DMS79 (cell line): ENCODE data around the gene CLEC2A.
"Not testable (repeated sequence)": the region's sequence is repeated elsewhere in the genome, so short reads cannot be mapped to it uniquely, and the experiment has no call there.

ENCODE experiments used
- DNase-seq: peaks from one replicate; lab custom pipeline; 2025; lab: John Stamatoyannopoulos, UW

Gene CLEC2A, protein sequence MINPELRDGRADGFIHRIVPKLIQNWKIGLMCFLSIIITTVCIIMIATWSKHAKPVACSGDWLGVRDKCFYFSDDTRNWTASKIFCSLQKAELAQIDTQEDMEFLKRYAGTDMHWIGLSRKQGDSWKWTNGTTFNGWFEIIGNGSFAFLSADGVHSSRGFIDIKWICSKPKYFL

DNA sequence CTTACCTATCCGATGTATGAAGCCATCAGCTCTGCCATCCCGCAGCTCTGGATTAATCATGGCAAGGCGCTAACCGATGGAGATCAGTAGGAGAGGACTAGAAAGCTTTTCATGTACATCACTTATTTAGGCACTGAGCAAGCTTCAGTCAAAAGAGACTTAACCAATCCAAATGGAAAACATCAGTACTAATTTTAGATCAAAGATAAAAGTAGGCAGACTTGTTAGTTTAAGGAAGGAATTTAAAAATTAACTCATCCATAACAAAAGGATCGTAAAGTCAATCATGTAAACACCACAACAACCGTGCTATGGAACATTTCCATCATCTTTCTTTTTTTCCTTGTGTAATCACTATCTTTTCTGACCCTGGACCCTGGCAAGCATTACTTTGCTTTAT, at the start of gene CLEC2A:
Gene CLEC2A (minus strand): TSS at position 101 of the 400 bp plus-strand sequence. CDS start 41 bp downstream, at position 60.
- DNase-seq: no peak

DNA sequence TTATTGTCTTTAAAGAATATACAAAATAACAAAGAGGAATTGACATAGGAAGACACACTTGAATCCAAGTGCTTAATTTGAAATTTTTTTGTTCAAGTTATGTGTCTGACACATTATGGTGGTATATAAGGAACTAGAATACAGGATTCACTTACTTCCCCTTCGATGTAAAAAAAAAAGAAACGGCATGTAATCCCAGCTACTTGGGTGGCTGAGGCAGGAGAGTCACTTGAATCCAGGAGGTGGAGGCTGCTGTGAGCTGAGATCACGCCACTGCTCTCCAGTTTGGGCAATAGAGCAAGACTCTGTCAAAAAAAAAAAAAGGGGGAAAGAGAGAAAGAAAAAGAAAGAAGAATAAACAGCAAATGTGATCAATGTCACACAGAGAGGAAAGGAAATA, 48.0 kb upstream of the CLEC2A start:
- no peak for DNase-seq

DNA sequence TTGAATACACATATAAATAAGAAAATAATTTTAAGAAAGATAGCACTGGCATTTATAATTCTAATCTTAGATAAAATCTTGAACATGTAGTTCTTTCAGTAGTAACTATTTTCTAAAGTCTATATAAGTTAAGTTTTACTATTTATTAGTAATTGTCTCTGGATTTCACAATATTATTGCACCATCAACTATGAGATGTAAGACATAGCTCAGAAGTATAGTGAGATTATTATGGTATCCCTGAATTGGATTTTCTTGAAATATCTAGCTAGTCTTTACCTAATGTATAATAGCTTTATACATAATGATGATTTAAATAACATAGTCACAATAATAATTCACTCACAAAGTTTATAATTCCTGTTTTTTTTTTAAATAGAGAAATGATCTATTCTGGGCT, 45.7 kb upstream of the CLEC2A start:
- DNase-seq: no peak

DNA sequence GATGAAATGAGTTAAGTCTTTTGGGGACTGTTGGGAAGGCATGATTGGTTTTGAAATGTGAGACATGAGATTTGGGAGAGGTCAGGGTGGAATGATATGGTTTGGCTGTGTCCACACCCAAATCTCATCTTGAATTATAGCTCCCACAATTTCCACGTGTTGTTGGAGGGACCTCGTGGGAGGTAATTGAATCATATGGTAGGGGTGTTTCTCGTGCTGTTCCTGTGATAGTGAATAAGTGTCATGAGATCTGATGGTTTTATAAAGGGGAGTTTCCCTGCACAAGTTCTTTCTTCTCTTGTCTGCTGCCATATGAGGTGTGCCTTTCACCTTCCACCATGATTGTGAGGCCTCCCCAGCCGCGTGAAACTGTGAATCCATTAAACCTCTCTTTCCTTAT, 44.5 kb upstream of the CLEC2A start:
- not testable (repeated sequence) for DNase-seq

DNA sequence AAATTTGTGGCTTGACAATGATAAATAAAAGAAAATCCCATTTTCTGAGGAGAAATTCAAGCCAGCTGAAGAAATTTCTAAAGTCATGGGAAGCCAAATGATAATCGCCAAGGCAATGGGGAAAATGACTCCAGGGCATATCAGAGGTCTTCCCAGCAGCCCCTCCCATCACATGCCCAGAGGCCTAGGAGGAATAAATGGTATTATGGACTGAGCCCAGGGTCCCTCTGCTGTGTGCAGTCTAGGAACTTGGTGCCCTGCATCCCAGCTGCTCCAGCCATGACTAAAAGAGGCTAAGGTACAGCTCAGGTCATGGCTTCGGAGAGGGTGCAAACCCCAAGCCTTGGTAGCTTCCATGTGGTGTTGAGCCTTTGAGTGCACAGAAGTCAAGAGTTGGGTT, 43.4 kb upstream of the CLEC2A start:
- DNase-seq: no peak

DNA sequence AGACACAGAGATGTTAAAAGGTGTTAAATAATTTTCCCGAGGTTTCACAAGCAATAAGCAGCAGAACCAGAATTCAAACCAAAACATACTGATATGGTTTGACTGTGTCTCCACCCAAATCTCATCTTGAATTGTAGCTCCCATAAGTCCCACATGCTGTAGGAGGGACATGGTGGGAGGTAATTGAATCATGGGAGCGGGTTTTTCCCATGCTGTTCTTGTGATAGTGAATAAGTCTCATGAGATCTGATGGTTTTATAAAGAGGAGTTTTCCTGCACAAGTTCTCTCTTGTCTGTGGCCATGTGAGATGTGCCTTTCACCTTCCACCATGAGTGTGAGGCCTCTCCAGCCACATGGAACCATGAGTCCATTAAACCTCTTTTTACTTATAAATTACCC, 42.6 kb upstream of the CLEC2A start:
- not testable (repeated sequence) for DNase-seq

DNA sequence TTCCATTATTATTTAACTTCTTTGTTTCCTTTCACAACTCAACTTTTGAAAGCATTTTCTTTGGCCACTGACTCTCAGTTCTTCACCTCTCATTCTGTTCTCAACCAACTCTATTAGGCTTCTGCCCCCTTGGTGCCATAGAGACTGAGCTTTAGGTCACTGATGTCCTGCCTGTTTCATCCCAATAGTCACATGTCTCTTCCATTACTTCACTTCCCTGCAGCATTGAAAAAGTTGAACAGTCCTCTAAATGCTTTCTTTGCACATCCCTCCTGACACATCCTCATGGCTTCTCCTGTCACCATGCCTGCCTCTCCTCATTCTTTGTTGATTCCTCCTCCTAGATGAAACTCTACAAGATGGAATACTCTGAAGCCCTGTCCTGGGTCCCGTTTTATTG, 41.8 kb upstream of the CLEC2A start:
- DNase-seq: no peak

DNA sequence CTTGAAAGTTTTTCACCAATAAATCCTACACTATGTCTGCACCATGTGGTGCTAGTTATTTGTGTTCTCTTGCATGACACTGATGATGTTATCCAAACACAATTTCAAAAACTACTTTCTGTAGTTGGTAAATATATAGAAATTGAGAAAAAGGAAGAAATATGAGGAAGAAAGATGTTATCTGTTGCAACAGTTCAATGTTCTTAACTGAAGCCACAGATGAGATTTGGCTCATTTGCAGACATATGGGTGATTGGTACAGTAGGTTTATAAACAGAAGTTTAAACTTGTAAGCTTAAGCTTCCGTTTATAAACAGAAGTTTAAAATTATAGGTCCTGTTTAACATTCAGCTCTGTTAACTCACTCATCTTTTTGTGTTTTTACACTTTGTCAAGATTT, 39.0 kb upstream of the CLEC2A start, which contains the start of gene CLEC12A:
Gene CLEC12A (plus strand): TSS at position 229 of the 400 bp plus-strand sequence. CDS start 188 bp downstream, outside the sequence.
- DNase-seq: no peak

DNA sequence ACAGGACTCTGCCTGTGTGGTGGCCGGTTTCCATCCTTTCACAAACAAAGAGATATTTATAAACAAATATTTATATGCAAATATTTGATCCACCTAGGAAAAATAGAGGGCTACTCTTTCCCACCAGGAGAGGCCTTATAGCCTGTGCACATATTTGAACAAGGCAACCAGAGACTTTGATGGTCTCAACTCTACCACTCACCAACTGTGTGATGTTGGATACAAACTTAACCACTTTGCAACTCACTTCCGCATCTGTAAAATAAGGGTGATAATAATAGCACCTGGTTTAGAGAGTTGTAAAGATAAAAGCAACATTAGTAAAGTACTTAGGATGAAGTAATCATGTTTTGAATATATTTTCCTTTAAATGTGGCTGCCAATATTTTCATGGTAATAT, 37.5 kb upstream of the CLEC2A start:
- DNase-seq: no peak

DNA sequence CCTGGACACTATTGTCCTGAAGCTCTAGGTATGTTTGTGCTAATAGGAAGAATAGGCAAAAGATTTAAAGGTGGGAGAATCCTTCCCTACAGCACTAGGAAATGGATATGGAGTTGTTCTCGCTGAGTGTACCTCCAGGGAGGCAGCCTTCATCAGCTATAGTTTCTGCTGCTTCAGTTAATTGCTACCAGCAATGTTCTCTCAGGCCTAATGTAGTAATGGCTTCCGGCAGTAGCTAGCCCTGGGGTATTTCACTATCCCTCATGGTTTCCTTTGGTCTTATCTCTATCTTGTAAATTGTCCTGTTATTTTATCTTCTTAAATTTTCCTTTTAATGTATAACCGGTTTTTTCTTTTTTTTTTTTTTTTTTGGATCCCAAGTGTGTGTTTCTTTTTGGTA, 29.7 kb upstream of the CLEC2A start:
- DNase-seq: no peak

DNA sequence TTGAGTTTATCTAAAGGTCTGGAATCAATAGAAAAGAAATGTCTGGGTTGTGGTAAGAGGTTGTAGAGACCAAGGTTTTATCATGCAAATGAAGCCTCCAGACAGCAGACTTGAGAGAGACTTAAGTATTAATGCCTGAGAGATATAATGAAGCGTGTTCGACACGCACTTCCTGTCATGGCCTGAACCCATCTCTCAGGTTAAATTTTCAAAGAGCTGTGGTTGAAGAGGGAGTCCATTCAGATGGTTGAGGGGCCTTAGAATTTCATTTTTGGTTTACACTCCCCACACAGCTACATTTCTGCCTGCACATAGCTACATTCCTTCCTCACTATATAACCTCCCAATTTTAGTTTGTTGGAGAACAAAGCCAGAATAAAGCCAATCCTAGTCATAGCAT, 28.9 kb upstream of the CLEC2A start:
- DNase-seq: no peak

DNA sequence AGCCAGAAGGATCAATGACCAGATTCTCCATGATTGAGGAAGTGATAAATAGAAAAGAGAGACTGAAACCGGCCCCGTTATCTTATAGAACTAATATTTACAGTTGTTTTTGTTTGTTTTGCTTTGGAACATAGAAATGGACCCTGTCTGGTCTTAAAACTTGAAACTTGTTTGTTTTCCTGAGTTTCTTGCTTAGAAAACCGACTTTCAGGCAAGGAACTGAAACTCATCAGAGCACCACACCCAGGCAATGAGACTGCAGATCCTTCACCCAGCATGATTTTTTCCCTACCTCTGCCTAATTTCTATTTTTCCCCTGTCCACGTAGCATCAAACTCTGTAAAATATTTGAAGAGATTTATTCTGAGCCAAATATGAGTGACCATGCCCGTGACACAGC, 28.4 kb upstream of the CLEC2A start:
- DNase-seq: no peak

DNA sequence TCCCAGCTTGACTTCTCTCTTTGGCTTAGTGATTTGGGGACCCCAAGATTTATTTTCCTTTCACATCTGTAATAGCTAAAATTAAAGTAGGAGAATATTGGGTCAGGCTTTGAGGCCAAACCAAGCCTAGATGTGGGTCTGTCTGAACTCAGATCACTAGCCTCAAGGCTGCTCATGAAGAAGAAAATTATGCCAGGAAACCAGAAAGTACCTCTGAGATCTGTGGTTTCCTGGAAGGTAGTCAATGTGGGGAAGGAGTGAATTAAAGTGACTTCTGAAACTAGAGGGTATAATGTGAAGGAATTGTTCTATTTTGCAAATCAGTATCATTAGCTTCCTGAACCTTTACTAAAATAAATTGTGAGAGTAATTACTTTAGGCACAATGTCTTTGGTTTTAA, 25.7 kb upstream of the CLEC2A start:
- no peak for DNase-seq

DNA sequence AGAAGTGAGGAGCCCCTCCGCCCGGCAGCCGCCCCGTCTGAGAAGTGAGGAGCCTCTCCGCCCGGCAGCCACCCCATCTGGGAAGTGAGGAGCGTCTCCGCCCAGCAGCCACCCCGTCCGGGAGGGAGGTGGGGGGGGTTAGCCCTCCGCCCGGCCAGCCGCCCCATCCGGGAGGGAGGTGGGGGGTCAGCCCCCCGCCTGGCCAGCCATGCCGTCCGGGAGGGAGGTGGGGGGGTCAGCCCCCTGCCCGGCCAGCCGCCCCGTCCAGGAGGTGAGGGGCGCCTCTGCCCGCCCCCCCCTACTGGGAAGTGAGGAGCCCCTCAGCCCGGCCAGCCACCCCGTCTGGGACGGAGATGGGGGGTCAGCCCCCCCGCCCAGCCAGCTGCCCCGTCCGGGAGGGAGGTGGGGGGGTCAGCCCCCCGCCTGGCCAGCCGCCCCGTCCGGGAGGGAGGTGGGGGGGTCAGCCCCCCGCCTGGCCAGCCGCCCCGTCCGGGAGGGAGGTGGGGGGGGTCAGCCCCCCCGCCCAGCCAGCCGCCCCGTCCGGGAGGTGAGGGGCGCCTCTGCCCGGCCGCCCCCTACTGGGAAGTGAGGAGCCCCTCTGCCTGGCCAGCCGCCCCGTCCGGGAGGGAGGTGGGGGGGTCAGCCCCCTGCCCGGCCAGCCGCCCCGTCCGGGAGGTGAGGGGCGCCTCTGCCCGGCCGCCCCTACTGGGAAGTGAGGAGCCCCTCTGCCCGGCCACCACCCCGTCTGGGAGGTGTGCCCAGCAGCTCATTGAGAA, 21.0 kb upstream of the CLEC2A start:
- not testable (repeated sequence) for DNase-seq

DNA sequence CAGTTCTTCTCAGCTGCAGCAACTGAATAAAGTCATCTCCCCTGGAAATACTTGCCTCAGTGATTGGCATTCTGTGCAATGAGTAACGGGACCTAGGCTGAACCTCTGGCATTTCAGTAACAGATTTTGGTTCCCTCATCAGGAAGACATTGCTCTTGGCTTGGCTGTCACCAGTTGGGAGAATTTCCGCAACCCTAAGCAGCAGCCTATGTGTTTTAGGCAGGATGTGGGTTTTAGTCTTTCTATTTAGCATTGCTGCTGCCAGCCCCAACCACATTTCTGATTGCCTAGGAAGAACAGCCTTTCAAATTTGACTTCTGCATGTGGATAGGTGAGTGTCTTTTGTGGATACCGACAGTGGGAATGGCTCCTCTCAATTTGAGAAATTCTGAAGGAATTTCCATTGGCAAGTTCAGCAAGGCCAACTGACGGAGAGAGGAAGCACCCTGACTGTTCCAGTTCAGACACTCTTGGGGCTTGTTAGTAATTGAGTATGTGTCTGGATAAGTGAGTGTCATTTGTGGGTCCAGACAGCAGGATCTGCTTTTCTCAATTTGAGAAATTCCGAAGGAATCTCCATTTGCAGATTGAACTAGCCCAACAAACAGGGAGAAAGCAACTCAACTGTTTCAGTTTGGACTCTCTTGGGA, 19.0 kb upstream of the CLEC2A start:
- DNase-seq: no peak

DNA sequence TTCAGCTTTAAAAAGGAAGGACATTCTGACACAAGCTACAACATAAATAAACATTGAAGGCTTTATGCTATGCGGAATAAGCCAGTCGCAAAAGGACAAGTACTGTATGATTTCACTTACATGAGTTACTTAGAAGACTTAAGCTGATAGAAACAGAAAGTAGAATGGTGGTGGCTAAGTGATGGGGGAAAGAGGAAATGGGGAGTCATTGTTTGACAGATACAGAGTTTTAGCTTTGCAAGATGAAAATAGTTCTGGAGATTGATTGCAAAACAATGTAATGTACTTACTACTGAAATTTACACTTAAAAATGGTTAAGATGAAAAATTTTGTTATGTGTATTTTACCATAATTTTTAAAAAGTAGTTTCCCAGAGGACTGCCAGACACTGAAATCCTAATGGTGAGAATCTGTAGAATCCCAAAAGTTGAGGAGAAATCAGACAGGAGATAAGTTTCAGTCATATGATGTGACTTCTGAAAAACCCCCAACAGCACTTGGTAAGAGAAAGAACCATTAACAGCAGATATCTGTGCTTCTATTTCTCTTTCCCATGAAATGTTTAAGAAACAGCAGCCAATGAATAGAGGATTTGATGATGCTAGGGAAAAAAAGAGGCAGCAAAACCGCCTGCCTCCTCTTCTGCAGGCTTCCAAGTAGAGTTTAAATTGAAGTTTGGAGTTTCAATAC, 16.6 kb upstream of the CLEC2A start:
- DNase-seq: no peak

DNA sequence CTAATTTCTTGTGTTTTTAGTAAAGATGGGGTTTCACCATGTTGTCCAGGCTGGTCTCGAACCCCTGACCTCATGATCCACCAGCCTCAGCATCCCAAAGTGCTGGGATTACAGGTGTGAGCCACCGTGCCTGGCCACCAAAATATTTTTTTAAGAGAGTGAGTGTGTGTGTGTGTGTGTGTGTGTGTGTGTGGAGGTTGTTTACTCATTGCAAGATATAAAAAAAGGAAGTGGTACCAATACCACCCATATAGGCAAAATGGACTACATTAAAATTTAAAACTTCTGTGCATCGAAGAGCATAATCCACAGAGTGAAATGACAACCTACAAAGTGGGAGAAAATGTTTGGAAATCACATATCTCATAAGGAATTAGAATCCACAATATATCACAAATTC, 15.5 kb upstream of the CLEC2A start:
- DNase-seq: no peak

DNA sequence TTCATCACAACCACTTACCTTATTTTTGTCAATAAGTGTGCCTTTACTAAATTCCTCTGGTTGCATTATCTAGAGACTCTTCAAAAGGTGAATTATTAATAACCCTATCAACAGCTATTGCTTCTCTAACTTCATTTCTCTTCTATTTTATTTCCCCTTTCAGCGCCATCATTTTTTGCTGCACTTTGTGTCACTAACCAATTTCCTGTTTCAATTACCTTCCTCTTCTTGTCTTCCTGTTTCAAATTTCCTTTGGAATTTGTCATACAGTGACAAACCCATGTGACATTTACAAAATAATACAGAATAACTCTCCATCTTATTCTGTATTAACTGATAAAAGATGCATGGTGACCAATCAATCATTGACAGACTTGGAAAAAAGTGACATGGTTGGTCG, 12.2 kb upstream of the CLEC2A start:
- no peak for DNase-seq

DNA sequence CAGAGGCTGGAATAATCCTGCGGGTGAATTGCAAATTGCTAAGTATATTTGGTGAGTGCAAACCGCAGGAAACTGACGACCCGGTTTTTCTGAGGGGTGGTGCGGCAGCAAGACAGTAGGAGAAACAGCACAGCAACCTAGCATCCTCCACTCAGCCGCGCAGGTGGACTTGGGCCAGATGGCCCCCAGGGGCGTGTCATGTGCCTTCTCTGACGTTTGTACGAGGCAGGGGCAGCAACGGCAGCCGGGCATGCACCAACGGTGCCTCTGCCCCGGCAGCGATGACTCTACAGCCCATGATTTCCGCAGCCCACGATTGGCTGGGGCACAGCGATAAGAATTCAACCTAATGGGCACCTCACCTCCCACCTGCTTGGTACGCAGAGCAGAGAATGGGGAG, 11.1 kb upstream of the CLEC2A start:
- no peak for DNase-seq

DNA sequence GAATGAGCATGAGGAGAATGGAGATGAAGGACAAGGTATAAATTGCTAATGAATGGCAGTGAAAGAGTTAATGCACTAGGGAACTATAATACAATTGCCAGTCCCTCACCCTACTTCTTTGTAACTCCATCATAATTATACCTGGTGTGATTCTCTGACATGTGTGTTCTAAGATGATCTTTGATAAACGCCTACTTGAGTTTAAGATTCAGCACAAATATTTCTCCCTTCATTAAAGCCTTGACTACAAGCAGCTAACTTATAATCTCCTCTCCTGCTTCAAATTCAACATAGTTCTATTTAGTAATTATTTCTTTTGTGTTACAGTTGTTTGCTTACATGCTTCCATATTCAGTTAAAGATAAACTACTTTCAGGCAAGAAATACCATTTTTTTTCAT, 9.7 kb upstream of the CLEC2A start:
- DNase-seq: no peak

DNA sequence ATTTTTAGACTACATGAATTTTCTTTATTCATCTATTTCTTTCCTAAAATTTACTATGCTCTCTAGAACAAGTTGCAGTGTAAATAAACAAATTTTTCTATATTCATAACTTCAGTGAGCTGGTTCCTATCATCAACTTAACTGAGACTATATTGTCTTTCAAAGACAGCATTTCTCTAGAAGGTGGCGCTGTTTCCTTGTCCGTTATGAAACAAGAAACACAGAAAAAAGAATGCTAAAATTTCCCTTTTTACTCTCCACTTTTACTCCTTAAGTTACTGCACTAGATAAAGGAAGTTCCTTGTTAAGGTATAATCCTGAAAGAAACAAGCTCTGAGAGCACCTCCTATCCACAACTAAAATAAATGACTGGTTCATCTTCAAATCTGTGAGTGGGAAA, 8.2 kb upstream of the CLEC2A start:
- no peak for DNase-seq

DNA sequence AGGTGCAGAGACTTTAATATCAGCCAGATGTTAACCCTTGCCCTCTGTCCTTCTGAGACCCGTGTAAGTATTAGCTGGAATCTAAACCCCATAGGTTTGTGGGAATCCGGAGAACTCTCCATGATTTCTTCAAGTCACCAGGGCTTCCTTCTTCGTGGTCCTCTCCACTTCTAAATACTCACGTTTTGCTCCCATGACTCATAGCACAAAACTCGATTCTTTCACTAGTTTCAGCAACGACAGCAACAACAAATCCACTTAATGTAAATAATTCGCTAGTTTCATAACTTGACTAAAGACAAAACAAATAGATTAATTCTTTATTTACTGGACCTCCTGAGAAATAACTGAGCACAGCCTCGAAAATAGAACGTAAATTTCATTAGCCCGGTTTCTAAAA, 4.4 kb upstream of the CLEC2A start:
- no peak for DNase-seq

DNA sequence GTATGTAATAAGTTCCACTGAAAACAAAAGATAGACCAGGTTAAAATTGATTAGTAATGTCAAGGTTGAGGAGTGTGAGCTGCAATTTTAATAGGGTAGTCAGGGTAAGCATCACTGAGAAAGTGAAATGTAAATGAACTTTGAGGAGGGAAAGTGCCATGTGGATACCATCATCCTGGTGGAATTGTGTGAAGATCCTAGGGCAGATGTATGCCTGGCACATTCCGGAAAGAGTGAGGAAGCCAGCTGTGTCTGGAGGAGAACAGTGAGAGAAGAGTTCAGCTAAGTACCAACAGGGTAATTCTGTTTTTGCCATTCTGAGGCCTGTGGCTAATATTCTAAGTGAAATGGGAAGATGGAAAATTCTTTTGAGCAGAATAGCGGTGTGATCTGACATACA, 2.9 kb upstream of the CLEC2A start:
- DNase-seq: no peak
